ENCODE results near the gene ZSCAN22.

- TF ChIP-seq CTCF (IDR thresholded peaks at IDR 0.05) = no peak
- no peak for TF ChIP-seq ZFX (IDR thresholded peaks at IDR 0.05; ENCODE audit: borderline replicate concordance)
These were observed 11.2 kb upstream of the ZSCAN22 start for GRCh38 chr19:58315580-58315979.

All from 22Rv1 (cell line).